Measurements from ENCODE around the gene TIAM2. TPM values are rescaled to one million over a fixed set of nuclear protein-coding genes. Genes with fewer than 3 reads are reported as not detected.

The TIAM2 gene
- total and polyA plus RNA-seq, 9 donors = 9.1 to 15.6 (median 10.3) TPM

DNA sequence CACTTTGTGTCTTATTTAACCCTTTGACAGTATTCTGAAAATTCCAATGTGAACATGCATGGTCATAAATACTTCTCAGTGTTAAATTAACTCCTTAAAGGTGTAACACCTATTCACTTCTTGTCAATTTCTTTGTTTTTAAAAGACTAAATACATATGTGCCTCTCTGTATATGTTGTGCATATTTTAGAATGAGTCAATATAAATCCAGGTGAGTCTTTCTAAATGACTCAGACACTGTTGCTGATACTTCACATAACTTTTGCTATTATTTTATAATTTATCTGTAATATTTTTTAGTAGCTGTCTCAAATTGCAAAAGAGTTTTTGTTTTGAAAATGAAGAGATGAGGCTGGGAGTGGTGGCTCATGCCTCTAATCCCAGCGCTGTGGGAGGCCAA, 36.0 kb downstream of the TIAM2 start:
- Histone ChIP-seq H3K9me3 (no peaks in the 10 kb centered on the region), H3K4me1 (ENCODE audit: insufficient read depth) (peaks cover 3% of the 10 kb centered on the region), H3K27me3 (no peaks in the 10 kb centered on the region), H3K36me3 (no peaks in the 10 kb centered on the region), H3K27ac (no peak overlapping the region), H3K4me3 (no peak overlapping the region)
- 93 to 97% (median 95%) methylated on average over 1 of the region's 1 CpG for WGBS, 3 donors
- intact Hi-C loops (cut with DNase I) = no loop called here
- DNase-seq = no peak
- TF ChIP-seq EP300 (IDR thresholded peaks at IDR 0.05) = no peak
- TF ChIP-seq, protein P1, sequence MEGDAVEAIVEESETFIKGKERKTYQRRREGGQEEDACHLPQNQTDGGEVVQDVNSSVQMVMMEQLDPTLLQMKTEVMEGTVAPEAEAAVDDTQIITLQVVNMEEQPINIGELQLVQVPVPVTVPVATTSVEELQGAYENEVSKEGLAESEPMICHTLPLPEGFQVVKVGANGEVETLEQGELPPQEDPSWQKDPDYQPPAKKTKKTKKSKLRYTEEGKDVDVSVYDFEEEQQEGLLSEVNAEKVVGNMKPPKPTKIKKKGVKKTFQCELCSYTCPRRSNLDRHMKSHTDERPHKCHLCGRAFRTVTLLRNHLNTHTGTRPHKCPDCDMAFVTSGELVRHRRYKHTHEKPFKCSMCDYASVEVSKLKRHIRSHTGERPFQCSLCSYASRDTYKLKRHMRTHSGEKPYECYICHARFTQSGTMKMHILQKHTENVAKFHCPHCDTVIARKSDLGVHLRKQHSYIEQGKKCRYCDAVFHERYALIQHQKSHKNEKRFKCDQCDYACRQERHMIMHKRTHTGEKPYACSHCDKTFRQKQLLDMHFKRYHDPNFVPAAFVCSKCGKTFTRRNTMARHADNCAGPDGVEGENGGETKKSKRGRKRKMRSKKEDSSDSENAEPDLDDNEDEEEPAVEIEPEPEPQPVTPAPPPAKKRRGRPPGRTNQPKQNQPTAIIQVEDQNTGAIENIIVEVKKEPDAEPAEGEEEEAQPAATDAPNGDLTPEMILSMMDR (IDR thresholded peaks at IDR 0.05) = no peak
- no peak for TF ChIP-seq POLR2A (IDR thresholded peaks at IDR 0.05)

DNA sequence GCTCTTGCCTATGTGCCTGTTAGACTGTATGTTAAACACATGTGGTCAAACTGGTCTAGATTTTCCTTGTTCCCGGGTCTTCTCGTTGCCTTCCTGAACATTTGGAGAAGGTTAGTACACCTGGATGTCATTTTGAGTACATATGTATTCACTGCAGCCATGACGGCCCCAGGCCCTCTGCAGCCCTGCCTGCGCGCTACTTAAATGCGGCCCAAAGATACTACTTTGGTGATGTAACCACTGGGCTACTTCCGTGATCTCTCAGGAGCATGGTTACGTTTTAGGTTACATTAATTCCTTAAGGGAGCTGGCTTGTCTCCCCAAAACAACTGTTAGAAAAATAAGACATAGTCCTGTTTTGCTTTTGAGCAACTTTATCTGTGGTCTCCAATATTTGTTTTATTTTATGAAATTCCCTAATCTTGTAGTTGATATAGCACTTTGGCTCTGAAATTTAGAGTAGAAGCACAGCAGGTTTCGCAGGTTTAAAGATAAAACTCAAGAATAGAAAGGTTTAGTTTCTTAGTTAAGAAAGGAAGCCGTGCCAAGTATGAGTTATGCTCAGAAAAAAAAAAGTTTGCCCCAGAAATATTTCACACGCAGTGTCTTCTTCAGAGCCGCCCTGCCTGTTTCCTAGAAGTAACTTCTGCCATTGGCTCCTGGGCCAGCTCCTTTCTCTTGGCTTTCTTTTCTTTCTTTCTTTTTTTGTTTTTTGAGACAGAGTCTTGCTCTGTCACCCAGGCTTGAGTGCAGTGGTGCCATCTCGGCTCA, 38.1 kb downstream of the TIAM2 start:
- Histone ChIP-seq H3K4me1 (ENCODE audit: insufficient read depth) (no peaks in the 10 kb centered on the region), H3K4me3 (no peak overlapping the region), H3K9me3 (no peaks in the 10 kb centered on the region), H3K36me3 (no peaks in the 10 kb centered on the region), H3K27ac (no peak overlapping the region), H3K27me3 (no peaks in the 10 kb centered on the region)
- WGBS, 3 donors = 41 to 58% (median 57%) methylated on average over 13 of the region's 13 CpGs
- TF ChIP-seq EP300 (IDR thresholded peaks at IDR 0.05) (no peak), POLR2A (IDR thresholded peaks at IDR 0.05) (no peak)
- TF ChIP-seq, protein P1 (IDR thresholded peaks at IDR 0.05) = no peak
- DNase-seq = no peak
- intact Hi-C loops (cut with DNase I) = no loop called here

DNA sequence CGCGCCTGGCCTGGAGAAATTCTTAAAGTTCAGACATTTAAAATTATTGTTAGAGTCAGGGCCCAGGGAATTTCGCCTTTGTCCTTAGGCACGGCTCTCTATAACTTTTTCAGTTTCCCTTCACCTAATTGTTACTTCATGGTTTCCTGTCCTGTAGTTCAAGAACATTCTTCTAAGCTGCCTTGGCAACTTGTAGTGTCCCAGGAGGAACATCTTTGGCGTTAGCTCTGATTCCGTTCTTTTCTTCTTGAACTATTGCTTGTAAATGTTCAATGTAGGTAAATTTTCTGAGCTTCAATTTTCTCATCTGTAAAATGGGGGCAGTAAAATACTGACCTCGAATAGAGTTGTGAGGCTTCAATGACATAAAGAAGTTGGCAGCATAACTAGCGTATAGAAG, 41.8 kb downstream of the TIAM2 start:
- 85 to 96% (median 89%) methylated on average over 8 of the region's 8 CpGs for WGBS, 3 donors
- TF ChIP-seq, protein P1 (IDR thresholded peaks at IDR 0.05) = no peak
- TF ChIP-seq POLR2A (IDR thresholded peaks at IDR 0.05) (no peak), EP300 (IDR thresholded peaks at IDR 0.05) (no peak)
- intact Hi-C loops (cut with DNase I) = no loop called here
- Histone ChIP-seq H3K9me3 (no peaks in the 10 kb centered on the region), H3K4me1 (ENCODE audit: insufficient read depth) (peaks cover under 1% of the 10 kb centered on the region), H3K36me3 (no peaks in the 10 kb centered on the region), H3K4me3 (no peak overlapping the region), H3K27ac (no peak overlapping the region), H3K27me3 (no peaks in the 10 kb centered on the region)
- no peak for DNase-seq

DNA sequence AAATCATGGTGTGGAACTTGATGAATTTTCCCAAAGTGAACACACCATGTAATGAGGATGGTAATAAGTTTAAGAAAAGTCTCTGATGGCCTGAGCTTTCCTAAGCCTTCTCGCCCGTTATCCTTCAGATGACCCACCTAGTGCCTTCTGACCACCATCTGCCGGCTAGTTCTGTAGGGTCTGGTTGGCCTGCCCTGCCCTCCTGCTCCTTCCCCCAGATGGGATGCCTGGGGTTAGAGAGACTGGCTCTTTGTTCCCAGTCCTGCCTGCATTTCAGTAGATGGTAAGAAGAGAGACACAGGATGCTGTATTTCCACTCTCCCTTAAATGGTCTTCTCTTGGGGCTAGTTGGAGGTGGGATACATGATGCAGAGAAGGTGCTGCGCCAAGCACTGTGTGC, 43.0 kb downstream of the TIAM2 start:
- H3K4me3 ChIP-seq = no peak overlapping the region
- peaks cover 5% of the 10 kb centered on the region for H3K4me1 ChIP-seq (ENCODE audit: insufficient read depth)
- H3K9me3 ChIP-seq = no peaks in the 10 kb centered on the region
- intact Hi-C loops (cut with DNase I) = no loop called here
- H3K27ac ChIP-seq = no peak overlapping the region
- WGBS, 3 donors = 91 to 96% (median 95%) methylated on average over 4 of the region's 4 CpGs
- no peaks in the 10 kb centered on the region for H3K36me3 ChIP-seq
- TF ChIP-seq POLR2A (IDR thresholded peaks at IDR 0.05) (no peak), EP300 (IDR thresholded peaks at IDR 0.05) (no peak)
- TF ChIP-seq, protein P1 (IDR thresholded peaks at IDR 0.05) = no peak
- no peaks in the 10 kb centered on the region for H3K27me3 ChIP-seq
- no peak for DNase-seq

All from ovary (tissue), 9 donors.